SK-N-SH (cell line): Measurements from ENCODE around the gene MPPED2. TPM values are rescaled to one million over a fixed set of nuclear protein-coding genes. Genes with fewer than 3 reads are reported as not detected.

Source experiments
- CTCF ChIA-PET: fragments of 300-600, 350-600 bp; formaldehyde crosslinking; extraction: SDS; loops from one replicate; lab custom pipeline; 2021; lab: Yijun Ruan, JAX
- POLR2A ChIA-PET: fragments of 350-600 bp; sonication (Branson Sonifier 250); formaldehyde crosslinking; extraction: SDS; loops from one replicate; lab custom pipeline; 2020; ENCODE audit warnings: antibody characterized with exemption, inconsistent platforms; lab: Yijun Ruan, JAX
- DNase-seq: peaks from one replicate; pipeline ENCODE4 v3.0.0; 2012
- H2AFZ ChIP-seq: fragments of 200-600 bp; sonication (generic); 2 replicates; pipeline ENCODE4 v1.8.1; 2016; ENCODE audit warnings: antibody characterized with exemption, mild to moderate bottlenecking, low read depth
- H3F3A ChIP-seq: fragments of 200-600 bp; sonication (generic); replicated peaks from 2 replicates; pipeline ENCODE3; 2016; ENCODE audit warnings: antibody characterized with exemption, mild to moderate bottlenecking; ENCODE audit not compliant: insufficient read depth
- H3K27ac ChIP-seq, 2 experiments: fragments of 200-500 bp in 1 of 2; fragments of 200-600 bp in 1 of 2; sonication (Bioruptor generic) in 1 of 2; sonication (generic), shearing (Covaris generic) in 1 of 2; 2 replicates each; pipeline versions ENCODE4 v1.5.1 to v1.6.1; 2014 to 2016; ENCODE audit warnings: low read depth in 2 of 2, inconsistent platforms in 1 of 2, low read length in 1 of 2, mild to moderate bottlenecking in 1 of 2, mixed read lengths in 1 of 2
- H3K27me3 ChIP-seq: fragments of 200-600 bp; sonication (generic), shearing (Covaris generic); 2 replicates; pipeline ENCODE4 v1.6.1; 2016; ENCODE audit warnings: mixed run types; ENCODE audit not compliant: insufficient read depth
- H3K36me3 ChIP-seq, 2 experiments: fragments of 200-500 bp in 1 of 2; fragments of 200-600 bp in 1 of 2; sonication (Bioruptor generic) in 1 of 2; sonication (generic) in 1 of 2; replicated peaks in 1 of 2; 2 replicates each; pipeline versions ENCODE3 to v1.5.1; 2014 to 2016; ENCODE audit warnings: low read length in 1 of 2, mild to moderate bottlenecking in 1 of 2; ENCODE audit not compliant: insufficient read depth in 2 of 2, control insufficient read depth in 1 of 2
- H3K4me1 ChIP-seq, 2 experiments: fragments of 200-500 bp in 1 of 2; fragments of 200-600 bp in 1 of 2; sonication (Bioruptor generic) in 1 of 2; sonication (generic), shearing (Covaris generic) in 1 of 2; 2 replicates each; pipeline versions ENCODE4 v1.5.1 to v1.6.1; 2014 to 2016; ENCODE audit warnings: low read depth in 1 of 2, low read length in 1 of 2, mixed run types in 1 of 2; ENCODE audit not compliant: insufficient read depth in 2 of 2, control insufficient read depth in 1 of 2
- H3K4me2 ChIP-seq: fragments of 200-600 bp; sonication (generic), shearing (Covaris generic); 2 replicates; pipeline ENCODE4 v1.6.1; 2017; ENCODE audit warnings: mixed run types
- H3K4me3 ChIP-seq, 2 experiments: fragments of 200-500 bp in 1 of 2; fragments of 200-600 bp in 1 of 2; sonication (Bioruptor generic) in 1 of 2; sonication (generic), shearing (Covaris generic) in 1 of 2; 2 replicates each; pipeline versions ENCODE4 v1.5.1 to v1.8.1; 2014 to 2016; ENCODE audit warnings: low read depth in 2 of 2, inconsistent platforms in 1 of 2, low read length in 1 of 2, mild to moderate bottlenecking in 1 of 2, mixed read lengths in 1 of 2, moderate library complexity in 1 of 2
- H3K79me2 ChIP-seq: fragments of 200-600 bp; sonication (generic); 2 replicates; pipeline ENCODE4 v1.8.1; 2017; ENCODE audit warnings: mild to moderate bottlenecking; ENCODE audit not compliant: insufficient read depth
- H3K9ac ChIP-seq: fragments of 200-600 bp; sonication (generic); 2 replicates; pipeline ENCODE4 v1.6.1; 2017; ENCODE audit warnings: mixed run types
- H3K9me2 ChIP-seq: fragments of 200-600 bp; sonication (generic); 2 replicates; pipeline ENCODE4 v1.6.1; 2017; ENCODE audit warnings: mixed run types
- H3K9me3 ChIP-seq: fragments of 200-600 bp; sonication (generic); 2 replicates; pipeline ENCODE4 v1.6.1; 2017; ENCODE audit warnings: mixed run types, mild to moderate bottlenecking, moderate library complexity
- H4K20me1 ChIP-seq: fragments of 200-600 bp; sonication (generic); 2 replicates; pipeline ENCODE4 v1.6.1; 2017; ENCODE audit warnings: mild to moderate bottlenecking, mixed run types; ENCODE audit not compliant: insufficient read depth
- ELF1 ChIP-seq: IDR thresholded peaks from 2 replicates; pipeline ENCODE4 v1.4.0; 2012
- EP300 ChIP-seq, 2 experiments: IDR thresholded peaks; 2 replicates each; pipeline versions ENCODE4 v1.4.0 to v1.6.1; 2012; ENCODE audit warnings: borderline replicate concordance in 1 of 2, low read depth in 1 of 2, low read length in 1 of 2
- EZH2phosphoT487 ChIP-seq: fragments of 200-600 bp; sonication (generic); IDR thresholded peaks from 2 replicates; pipeline ENCODE4 v1.6.1; 2017; ENCODE audit warnings: low read depth, mixed run types, mild to moderate bottlenecking, antibody characterized with exemption, moderate library complexity, borderline replicate concordance
- FOSL2 ChIP-seq: IDR thresholded peaks from 2 replicates; pipeline ENCODE4 v1.4.0; 2012; ENCODE audit warnings: low read depth, mild to moderate bottlenecking, moderate library complexity, borderline replicate concordance
- GABPA ChIP-seq: IDR thresholded peaks from 2 replicates; pipeline ENCODE4 v1.4.0; 2012; ENCODE audit warnings: low read depth, mild to moderate bottlenecking
- GATA2 ChIP-seq: sonication (generic); formaldehyde crosslinking; IDR thresholded peaks from 2 replicates; pipeline ENCODE4 v1.5.0; 2020; ENCODE audit warnings: mild to moderate bottlenecking, missing genetic modification reagents
- JUND ChIP-seq: IDR thresholded peaks from 2 replicates; pipeline ENCODE4 v1.4.0; 2012
- MEF2A ChIP-seq: IDR thresholded peaks from 2 replicates; pipeline ENCODE4 v1.4.0; 2012; ENCODE audit warnings: low read depth, borderline replicate concordance
- NFIC ChIP-seq: IDR thresholded peaks from 2 replicates; pipeline ENCODE4 v1.4.0; 2012; ENCODE audit warnings: borderline replicate concordance
- NRF1 ChIP-seq: IDR thresholded peaks from 2 replicates; pipeline ENCODE4 v1.6.1; 2012; ENCODE audit warnings: low read depth, mild to moderate bottlenecking, low read length
- PBX3 ChIP-seq: IDR thresholded peaks from 2 replicates; pipeline ENCODE4; 2012
- RAD21 ChIP-seq: IDR thresholded peaks from 2 replicates; pipeline ENCODE4 v1.6.1; 2012; ENCODE audit warnings: mild to moderate bottlenecking, low read length
- RFX5 ChIP-seq: IDR thresholded peaks from 2 replicates; pipeline ENCODE4 v1.6.1; 2012; ENCODE audit warnings: mild to moderate bottlenecking, improper control_type of control experiment, low read length
- RXRA ChIP-seq: IDR thresholded peaks from 2 replicates; pipeline ENCODE4 v1.4.0; 2012; ENCODE audit warnings: low read depth, mild to moderate bottlenecking, borderline replicate concordance
- SMC3 ChIP-seq: IDR thresholded peaks from 2 replicates; pipeline ENCODE4 v1.6.1; 2012; ENCODE audit warnings: low read depth, low read length, improper control_type of control experiment
- TEAD4 ChIP-seq: IDR thresholded peaks from 2 replicates; pipeline ENCODE4 v1.4.0; 2012; ENCODE audit warnings: mild to moderate bottlenecking, borderline replicate concordance; ENCODE audit not compliant: insufficient read depth
- USF1 ChIP-seq: IDR thresholded peaks from 2 replicates; pipeline ENCODE4 v1.4.0; 2012; ENCODE audit warnings: low read depth, borderline replicate concordance
- USF2 ChIP-seq: fragments of 150-350 bp; IDR thresholded peaks from 2 replicates; pipeline ENCODE4 v1.6.1; 2017; ENCODE audit warnings: antibody characterized with exemption, low read length, low read depth, borderline replicate concordance
- ZBTB33 ChIP-seq: IDR thresholded peaks from 2 replicates; pipeline ENCODE4 v1.4.0; 2012; ENCODE audit warnings: low read depth, borderline replicate concordance
- WGBS: methylation state at CpG from one replicate; pipeline ENCODE4 v1.1.6; 2017; ENCODE audit warnings: low lambda C conversion rate; 5-methylcytosine and 5-hydroxymethylcytosine counted together
- polyA plus RNA-seq, 3 experiments: library from polyadenylated mRNA; depleted of rRNA; stranded (reverse); fragments of >200 nt; gene quantifications; 2 replicates each; pipeline ENCODE4 v1.2.3, GENCODE V29; 2012
- TF ChIP-seq, protein P1 (sequence below): fragments of 200-600 bp; sonication (generic); IDR thresholded peaks from 2 replicates; pipeline ENCODE4 v1.6.1; 2017; ENCODE audit warnings: antibody characterized with exemption, mild to moderate bottlenecking, moderate library complexity

The MPPED2 gene
- polyA plus RNA-seq, 1 of the 3 experiments (the other 2 are of a cell fraction), result 0.05 TPM

GRCh38 chr11:30581675-30582074 is 4.5 kb downstream of the MPPED2 start:
- H3F3A ChIP-seq, result no peaks in the 10 kb centered on the region
- no peak overlapping the region for H3K9ac ChIP-seq
- POLR2A ChIA-PET, result no interaction called here
- H3K4me2 ChIP-seq, result no peak overlapping the region
- no peak overlapping the region for H2AFZ ChIP-seq
- H3K36me3 ChIP-seq, result no peaks in the 10 kb centered on the region
- TF ChIP-seq GABPA (no peak), ELF1 (no peak), MEF2A (no peak), ZBTB33 (no peak), RAD21 (no peak), NFIC (no peak), GATA2 (no peak), PBX3 (no peak), TEAD4 (no peak), EP300 (IDR thresholded peaks at IDR 0.05; ENCODE audit: borderline replicate concordance in 1 of 2, low read depth in 1 of 2, low read length in 1 of 2) (no peak), JUND (no peak)
- TF ChIP-seq, protein P1, sequence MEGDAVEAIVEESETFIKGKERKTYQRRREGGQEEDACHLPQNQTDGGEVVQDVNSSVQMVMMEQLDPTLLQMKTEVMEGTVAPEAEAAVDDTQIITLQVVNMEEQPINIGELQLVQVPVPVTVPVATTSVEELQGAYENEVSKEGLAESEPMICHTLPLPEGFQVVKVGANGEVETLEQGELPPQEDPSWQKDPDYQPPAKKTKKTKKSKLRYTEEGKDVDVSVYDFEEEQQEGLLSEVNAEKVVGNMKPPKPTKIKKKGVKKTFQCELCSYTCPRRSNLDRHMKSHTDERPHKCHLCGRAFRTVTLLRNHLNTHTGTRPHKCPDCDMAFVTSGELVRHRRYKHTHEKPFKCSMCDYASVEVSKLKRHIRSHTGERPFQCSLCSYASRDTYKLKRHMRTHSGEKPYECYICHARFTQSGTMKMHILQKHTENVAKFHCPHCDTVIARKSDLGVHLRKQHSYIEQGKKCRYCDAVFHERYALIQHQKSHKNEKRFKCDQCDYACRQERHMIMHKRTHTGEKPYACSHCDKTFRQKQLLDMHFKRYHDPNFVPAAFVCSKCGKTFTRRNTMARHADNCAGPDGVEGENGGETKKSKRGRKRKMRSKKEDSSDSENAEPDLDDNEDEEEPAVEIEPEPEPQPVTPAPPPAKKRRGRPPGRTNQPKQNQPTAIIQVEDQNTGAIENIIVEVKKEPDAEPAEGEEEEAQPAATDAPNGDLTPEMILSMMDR, result no peak
- TF ChIP-seq, all 33 proteins: peak for 0
- DNase-seq, result no peak
- Histone ChIP-seq H3K4me3 (no peak overlapping the region), H3K27ac (no peak overlapping the region), H4K20me1 (no peaks in the 10 kb centered on the region), H3K4me1 (peaks cover 4 to 5% of the 10 kb centered on the region in 2 experiments; a peak in 2 of 4 replicates), H3K27me3 (peaks cover 32% of the 10 kb centered on the region), H3K9me2 (no peaks in the 10 kb centered on the region), H3K9me3 (no peaks in the 10 kb centered on the region), H3K79me2 (no peaks in the 10 kb centered on the region)
- CTCF ChIA-PET, result no interaction called here
- 54% methylated on average over 3 of the region's 3 CpGs for WGBS

- Histone ChIP-seq H3K9me3 (no peaks in the 10 kb centered on the region), H4K20me1 (no peaks in the 10 kb centered on the region), H3K36me3 (no peaks in the 10 kb centered on the region), H3K79me2 (no peaks in the 10 kb centered on the region), H3F3A (no peaks in the 10 kb centered on the region), H3K4me3 (no peak overlapping the region), H2AFZ (no peak overlapping the region), H3K9ac (no peak overlapping the region), H3K4me2 (no peak overlapping the region), H3K27me3 (peaks cover 26% of the 10 kb centered on the region), H3K4me1 (peaks cover 4% of the 10 kb centered on the region in 2 experiments; a peak in 2 of 4 replicates), H3K9me2 (no peaks in the 10 kb centered on the region), H3K27ac (no peak overlapping the region)
- WGBS, result 47% methylated on average over 4 of the region's 4 CpGs
- no peak for DNase-seq
- CTCF ChIA-PET, result interaction anchor here (0.9 kb wide), 1 partner anchor 55 kb away, joined by 3 read pairs; no protein-coding TSS in a partner anchor
- POLR2A ChIA-PET, result no interaction called here
- TF ChIP-seq RFX5, result no peak
- TF ChIP-seq RAD21, result no peak
- TF ChIP-seq FOSL2, result no peak
- TF ChIP-seq ELF1, result no peak
- TF ChIP-seq USF1, result no peak
- no peak for TF ChIP-seq EZH2phosphoT487
- no peak for TF ChIP-seq NRF1
- TF ChIP-seq USF2, result no peak
- TF ChIP-seq SMC3, result no peak
- no peak for TF ChIP-seq EP300 (IDR thresholded peaks at IDR 0.05; ENCODE audit: borderline replicate concordance in 1 of 2, low read depth in 1 of 2, low read length in 1 of 2)
- TF ChIP-seq RXRA, result no peak
- TF ChIP-seq ZBTB33, result no peak
Observed at GRCh38 chr11:30580573-30580972, 5.6 kb downstream of the MPPED2 start.
